H54 (cell line): ENCODE measurements around the gene MTHFD1.

Source experiments
- DNase-seq: peaks from one replicate; pipeline ENCODE4 v3.0.0; 2011; ENCODE audit warnings: low spot score, mixed read lengths; ENCODE audit not compliant: insufficient read length
- FAIRE-seq: peaks from 3 replicates; lab custom pipeline; 2011; peaks lifted over from hg19 to GRCh38; lab: Jason Lieb, UNC
- POLR2A ChIP-seq: IDR thresholded peaks from 2 replicates; pipeline ENCODE4 v1.6.1; 2011; ENCODE audit warnings: low read depth, mild to moderate bottlenecking, low read length

The MTHFD1 gene

GRCh38 chr14:64503434-64504309, 115.5 kb downstream of the MTHFD1 start, which contains the start of gene ZBTB25:
Gene ZBTB25, minus strand, starts transcription at chr14:64503838. Its CDS starts 13,305 bp downstream, at chr14:64490533.
- FAIRE-seq (no peak), DNase-seq (peak; percentile 81)
- TF ChIP-seq POLR2A = peak; percentile 75

- TF ChIP-seq POLR2A = peak; percentile 55
- peak; percentile 50 for DNase-seq
- no peak for FAIRE-seq
Observed at GRCh38 chr14:64504310-64504896, 116.2 kb downstream of the MTHFD1 start, which contains the start of gene ZBTB1. Gene ZBTB1, plus strand, starts transcription at chr14:64504770. Its CDS starts 16,735 bp downstream, at chr14:64521505.

DNA sequence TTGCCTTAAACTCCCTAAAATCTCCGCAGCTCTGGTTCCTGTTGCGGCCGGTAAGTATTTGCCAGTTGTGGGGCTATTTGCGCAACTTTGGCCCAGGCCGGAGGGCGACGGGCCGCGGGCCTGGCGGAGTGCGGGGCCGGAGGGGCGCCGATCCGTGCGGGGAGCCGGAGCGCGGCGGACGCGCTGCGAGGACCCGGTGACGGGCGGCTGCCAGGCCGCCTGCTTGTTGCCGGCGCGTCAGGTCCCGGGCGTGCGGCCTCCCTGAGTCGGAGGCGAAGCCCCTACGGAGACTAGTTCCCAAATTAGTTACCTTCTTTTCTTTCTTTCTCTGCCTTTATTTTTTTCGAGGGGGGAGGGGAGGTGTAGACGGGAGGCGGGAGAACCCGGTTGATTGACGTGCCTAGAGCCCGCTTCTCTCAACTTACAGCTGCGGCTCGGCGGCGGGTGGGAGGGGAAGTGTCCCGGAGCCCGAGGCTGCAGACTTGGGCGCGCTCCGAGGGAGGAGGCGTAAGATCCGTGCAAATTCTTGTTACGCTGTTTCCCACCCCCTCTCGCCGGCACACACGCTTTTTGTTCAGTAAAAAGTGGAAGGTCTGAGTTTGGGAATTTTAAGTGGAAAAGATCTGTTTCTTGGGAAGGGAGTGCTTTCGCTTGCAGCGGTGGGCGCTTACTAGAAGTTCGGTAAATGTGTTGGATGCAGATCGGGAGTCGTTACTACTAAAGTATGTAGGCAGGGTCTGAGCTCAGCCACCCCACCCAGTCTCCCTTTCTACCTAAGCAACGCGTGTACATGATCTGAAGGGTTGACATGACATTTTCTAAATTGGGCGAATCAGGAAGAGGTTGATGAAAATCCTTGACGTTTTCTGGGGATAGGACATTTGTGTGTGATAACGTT, 117.0 kb downstream of the MTHFD1 start:
- DNase-seq (peak; percentile 64), FAIRE-seq (peak; percentile 69)

GRCh38 chr14:64506721-64507120, 118.6 kb downstream of the MTHFD1 start:
- DNase-seq = no peak
- no peak for FAIRE-seq
- no peak for TF ChIP-seq POLR2A

More for the DNA sequence above, 117.0 kb downstream of the MTHFD1 start:
- TF ChIP-seq POLR2A = no peak

DNA sequence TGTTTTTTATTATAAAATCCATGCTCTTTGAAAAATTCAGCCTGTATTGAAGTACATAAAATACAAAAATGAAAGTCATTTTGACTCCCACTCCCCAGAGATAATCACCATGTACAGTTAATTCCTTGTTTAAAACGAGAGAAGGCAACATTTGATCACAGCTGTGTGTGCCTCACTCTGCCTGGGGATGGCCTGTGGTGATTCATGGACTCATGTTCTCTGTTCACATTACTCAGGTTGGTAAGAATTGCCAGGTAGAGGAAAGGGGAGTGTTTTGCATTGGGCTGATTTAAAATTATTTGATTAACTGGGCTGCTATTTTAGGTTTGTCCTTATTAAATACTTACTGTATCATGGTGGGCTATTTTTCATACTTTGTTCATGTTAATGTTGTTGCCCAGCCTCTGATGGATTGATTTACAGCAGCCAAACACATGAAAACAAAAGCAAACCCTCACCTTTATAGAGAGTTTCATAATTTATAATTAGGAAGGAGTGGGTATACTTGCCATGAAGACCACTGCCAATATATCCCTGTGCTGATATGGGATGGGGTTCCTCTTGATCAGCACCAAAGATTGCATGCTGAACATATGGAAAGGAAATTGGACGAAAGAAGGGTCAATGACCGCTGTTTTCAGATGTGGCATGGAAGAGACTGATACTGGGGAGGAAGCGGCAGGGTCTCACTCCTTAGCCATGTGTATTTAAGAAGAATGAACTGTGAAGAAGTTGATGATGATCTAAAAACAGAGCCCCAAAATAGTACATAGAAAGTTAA, 119.4 kb downstream of the MTHFD1 start:
- FAIRE-seq (peak; percentile 92), DNase-seq (peak; percentile 28)

DNA sequence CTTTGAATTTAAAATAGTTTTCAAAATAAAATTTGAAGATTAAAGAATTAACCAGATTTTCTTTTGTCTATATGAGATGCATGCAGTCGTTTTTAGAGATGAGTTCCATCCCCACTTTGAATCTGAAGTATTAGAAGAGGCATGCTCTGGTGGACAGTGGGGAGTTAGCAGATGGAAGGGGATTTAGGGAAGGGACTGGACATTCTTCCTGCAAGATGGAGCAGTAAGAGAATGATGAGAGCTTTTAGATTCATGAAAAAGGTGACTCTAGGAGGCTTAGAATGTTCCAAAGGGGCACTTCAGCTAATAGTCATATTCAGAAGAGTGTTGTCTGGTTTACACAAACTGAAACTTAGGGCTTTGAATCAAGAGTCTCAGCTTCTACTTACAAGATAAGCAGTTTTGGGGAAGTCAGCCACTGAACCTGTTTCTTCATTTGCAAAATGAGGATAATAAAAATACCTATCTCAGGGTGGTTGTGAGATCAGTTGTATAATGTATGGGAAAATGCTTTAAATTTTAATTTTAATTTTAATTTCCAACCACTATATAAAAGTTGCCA, 120.1 kb downstream of the MTHFD1 start:
- no peak for DNase-seq
- no peak for TF ChIP-seq POLR2A
- no peak for FAIRE-seq

More for the DNA sequence above, 119.4 kb downstream of the MTHFD1 start:
- TF ChIP-seq POLR2A = no peak

DNA sequence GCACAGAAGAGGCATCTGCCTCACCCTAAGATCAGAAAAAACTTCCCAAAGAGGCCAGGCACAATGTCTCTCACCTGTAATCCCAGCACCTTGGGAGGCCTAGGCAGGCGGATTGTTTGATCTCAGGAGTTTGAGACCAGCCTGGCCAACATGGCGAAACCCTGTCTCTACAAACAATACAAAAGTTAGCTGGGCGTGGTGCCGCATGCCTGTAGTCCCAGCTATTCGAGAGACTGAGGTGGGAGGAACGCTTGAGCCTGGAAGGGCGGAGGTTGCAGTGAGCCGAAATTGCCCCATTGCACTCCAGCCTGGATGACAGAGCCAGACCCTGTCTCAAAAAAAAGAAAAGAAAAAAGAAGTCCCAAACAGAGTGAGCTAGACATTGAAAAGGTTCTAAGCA, 120.9 kb downstream of the MTHFD1 start:
- FAIRE-seq (no peak), DNase-seq (no peak)
- no peak for TF ChIP-seq POLR2A
